NCI-H748 (cell line): ENCODE data around the gene CD2BP2.
A peak's percentile ranks its signal among the peaks of the same experiment; 100 is the strongest.

Source experiments
- DNase-seq: peaks from one replicate; lab custom pipeline; 2025; ENCODE audit not compliant: unreplicated experiment; lab: John Stamatoyannopoulos, UW

The CD2BP2 gene

DNA sequence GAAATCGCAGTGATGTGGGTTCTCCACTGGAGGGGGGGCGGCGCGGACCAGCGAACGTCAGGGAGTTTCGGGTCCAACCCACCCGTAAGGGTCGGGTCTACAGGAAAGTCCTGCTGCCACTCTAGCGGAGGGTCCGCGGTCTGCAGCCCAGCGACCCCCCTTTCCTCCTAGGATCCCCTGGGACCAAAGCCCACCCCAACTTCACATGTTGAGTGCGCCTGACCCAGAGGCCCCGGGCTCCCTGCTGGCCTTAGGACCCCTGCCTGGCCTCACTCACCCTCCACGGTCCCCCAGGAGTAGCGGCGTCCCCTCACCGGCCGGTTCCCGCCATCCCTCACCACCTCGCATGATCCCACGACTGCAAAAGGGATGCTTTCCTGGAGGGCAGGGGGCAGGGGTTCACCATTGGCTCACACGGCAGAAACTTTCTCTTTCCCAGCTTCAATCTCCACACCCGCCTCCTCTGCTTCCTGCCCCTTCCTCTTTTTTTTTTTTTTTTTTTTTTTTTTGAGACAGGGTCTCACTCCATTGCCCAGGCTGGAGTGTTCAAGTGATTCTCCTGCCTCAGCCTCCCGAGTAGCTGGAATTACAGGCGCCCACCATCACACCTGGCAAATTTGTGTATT lies 24.2 kb upstream of the CD2BP2 start:
- no peak for DNase-seq

DNA sequence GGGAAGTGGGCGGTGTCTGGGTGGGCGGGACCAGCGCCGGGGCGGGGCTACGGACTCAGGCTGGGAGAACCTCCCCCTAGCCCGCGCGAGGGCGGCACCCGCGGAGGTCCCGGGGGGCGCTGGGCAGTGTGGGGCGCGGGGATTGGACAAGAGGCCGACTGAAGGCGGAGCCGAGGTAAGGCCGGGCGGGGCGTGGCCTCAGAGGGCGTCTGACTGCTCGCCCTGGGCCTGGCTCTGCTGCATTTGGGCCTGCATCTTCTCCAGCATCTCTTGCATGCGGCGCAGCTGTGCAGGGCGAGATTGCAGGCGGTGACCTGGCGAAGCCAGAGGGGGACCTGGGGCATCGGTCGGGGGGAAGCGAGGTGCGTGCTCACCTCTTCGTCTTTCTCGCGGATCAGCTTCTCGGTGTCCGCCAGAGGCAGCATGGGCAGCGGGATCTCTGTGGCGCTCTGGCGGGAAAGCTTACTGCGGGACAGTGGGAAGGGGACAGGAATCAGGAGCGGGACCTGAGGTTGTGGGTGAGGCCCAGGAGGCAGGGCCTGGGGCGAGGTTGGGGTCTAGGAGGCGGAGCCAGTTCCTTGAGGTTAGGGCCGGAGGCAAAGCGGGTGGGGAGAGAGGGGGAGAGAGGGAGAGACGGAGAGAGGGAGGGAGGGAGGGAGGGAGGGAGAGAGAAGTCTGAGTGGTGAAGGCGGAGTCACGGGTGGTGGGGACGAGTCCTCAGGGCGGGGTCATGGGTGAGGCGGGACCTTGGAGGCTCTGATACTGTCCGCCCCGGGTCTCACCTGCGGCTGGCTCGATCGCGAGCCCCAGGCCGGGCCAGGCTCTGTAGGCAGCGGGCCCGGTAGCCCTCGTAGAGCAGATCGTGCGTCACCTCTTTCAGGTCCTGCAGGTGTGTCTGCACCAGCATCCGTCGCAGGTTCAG lies 23.4 kb upstream of the CD2BP2 start:
- DNase-seq, result peak; percentile 96

DNA sequence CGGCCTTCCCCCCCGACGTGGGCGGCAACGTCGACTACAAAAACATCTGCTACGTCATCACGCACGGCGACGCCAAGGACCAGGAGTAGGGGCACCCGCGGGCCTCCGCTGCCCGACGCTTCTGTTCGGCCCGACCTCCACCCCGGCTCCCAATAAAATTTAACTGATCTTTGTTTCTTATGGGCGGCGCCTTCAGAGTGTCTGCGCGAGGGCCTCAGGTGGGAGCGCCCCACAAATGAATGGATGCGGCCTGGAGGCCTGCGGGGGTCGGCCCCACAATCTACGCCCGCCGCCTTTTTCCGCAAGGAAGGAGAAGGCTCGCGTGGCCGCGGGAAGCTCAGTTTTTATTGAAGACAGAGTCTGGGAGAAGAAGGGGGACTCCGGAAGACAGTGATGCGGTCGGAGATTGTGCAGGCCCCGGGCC lies 22.7 kb upstream of the CD2BP2 start:
- peak; percentile 88 for DNase-seq

DNA sequence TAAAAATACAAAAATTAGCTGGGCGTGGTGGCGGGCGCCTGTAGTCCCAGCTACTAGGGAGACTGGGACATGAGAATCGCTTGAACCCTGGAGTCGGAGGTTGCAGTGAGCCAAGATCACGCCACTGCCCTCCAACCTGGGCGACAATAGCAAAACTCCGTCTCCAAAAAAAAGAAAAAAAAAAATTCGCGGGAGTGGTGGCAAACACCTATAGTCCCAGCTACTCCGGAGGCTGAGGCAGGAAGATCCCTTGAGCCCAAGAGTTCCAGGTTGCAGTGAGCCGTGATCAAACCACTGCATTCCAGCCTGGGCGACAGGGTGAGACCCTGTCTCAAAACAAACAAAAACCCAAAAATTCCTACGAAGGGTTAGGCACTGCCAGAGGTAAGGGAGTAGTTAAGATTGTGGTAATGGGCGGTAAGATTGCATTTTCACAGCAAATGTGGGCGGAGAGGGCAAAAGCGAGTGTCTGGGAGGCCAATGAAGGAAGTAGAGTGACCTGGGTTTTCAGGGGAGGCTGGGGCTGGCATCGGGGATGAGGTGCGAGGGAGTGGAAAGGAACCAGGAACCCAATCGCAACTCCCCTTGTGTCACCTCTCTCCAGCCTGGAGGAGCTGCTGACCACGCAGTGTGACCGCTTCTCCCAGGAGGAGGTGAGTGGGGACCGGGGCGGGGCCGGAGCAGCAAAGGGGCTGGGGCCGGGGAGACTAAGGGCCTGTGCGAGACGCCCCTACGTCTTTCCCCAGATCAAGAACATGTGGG lies 22.1 kb upstream of the CD2BP2 start:
- DNase-seq, result no peak

DNA sequence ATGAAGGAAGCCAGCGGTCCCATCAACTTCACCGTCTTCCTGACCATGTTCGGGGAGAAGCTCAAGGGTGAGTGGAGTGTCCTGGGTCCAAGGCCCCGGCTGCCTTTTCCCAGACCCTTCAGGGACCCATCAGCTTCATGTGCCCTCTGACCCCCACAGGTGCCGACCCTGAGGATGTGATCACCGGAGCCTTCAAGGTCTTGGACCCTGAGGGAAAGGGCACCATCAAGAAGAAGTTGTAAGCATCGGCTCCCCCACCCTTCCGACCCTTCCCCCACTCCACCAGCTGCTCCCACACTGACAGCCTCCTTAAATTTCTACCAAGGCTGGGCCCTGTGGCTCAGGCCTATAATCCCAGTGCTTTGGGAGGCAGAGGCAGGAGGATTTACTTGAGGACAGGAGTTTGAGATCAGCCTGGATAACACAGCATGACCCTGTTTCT lies 21.4 kb upstream of the CD2BP2 start:
- DNase-seq, result no peak

DNA sequence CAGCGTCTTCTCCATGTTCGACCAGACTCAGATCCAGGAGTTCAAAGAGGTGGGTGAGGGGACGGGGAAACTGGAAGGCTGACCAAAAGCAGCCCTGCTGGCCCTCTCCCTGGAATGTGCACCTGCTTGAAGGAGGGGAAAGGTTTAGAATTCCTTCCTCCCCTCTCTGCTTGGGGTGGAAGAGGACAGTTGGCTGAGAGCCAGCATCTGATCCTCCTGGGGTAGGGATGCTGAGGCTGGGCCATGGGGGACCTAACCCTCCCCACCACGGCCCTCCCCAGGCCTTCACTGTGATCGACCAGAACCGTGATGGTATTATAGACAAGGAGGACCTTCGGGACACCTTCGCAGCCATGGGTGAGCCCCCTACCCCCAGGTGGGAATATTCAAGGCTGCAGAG lies 20.8 kb upstream of the CD2BP2 start:
- DNase-seq, result no peak

DNA sequence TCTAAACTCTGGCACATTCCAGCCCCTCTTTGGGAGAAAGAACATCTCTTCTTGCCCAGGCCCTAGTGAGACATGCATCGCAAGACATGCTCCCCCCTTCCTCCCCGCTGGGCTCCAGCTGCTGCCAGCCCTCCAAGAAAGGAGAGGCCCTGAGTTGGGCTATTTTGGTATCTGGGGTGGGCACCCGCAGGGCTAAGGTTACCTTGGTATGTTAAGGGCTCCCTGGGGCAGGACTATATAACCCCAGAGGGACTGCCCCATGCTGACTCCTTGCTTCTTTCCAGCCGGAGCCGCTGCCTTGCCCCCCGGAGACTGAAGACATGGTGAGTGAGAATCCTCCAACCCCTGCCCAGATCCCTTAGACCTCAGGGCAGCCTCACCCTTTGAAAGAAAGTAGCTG lies 19.4 kb upstream of the CD2BP2 start, which contains the start of gene MYL11:
Gene MYL11, plus strand, starts transcription at position 265 of the 400 bp plus-strand sequence. Its CDS starts 56 bp downstream, at position 321.
- no peak for DNase-seq

DNA sequence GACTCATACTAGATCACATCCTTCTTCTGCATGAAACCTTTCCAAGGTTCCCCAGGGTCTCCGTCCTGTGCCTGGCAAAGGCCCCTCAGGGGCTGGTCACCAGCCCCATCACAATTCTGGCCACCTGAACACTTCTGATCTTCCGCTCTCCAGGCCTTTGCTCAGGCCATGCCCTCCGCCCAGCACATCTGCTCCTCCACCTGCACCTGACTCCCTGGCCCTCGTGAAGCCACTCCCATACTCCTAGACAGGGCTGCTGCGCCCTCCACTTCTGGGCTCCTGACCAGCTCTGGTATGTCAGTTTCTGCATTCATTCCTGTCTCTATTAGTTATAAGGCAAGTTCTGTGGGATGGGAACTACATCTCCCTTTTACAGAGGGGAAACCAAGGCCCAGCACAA lies 17.6 kb upstream of the CD2BP2 start:
- no peak for DNase-seq

DNA sequence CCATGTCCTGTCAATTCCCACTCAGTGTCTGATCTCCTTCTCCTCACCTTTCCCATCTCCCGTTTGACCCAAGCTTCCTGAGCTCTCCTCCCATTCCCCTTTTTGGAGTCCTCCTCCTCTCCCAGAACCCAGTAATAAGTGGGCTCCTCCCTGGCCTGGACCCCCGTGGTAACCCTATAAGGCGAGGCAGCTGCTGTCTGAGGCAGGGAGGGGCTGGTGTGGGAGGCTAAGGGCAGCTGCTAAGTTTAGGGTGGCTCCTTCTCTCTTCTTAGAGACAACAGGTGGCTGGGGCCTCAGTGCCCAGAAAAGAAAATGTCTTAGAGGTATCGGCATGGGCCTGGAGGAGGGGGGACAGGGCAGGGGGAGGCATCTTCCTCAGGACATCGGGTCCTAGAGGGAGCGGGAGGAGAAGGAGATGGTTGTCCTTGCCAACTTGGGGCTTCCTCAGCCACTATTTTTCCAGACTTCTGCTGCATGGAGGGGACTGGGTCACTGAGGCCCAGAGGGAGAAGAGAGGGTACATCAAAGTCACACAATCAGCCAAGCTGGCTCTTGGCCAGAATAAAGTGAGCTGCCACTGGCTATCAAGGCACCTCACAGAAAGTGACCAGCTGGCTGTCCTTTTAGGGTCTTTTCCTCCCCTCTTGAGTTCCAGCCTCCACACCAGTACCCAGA lies 17.1 kb upstream of the CD2BP2 start:
- no peak for DNase-seq

DNA sequence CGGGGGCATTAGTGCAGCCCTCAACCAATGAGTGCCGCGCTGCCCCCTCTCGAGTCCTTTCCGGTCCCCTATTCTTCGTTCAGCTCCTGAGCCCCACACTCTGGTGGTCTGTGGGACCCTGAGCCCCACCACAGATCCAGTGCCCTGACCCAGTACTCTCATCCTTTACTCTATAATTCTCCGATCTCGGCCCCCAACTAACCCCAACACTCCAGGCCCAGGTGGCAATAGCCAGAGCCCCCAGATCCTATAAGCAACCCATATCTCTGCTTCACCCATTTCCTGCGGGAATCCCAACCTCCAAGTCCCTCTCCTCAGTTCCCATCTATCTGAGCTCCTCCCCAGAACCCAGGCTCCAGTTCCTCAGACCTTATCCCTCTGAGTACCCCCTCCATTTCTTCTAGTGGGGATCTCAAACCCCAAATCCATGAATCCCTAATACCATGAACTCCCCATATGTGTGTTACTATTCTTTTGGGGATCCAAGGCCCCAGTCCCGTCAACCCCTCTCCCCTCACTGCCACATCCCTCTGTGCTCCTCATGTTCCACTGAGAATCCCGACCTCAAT lies 16.2 kb upstream of the CD2BP2 start:
- DNase-seq, result no peak

DNA sequence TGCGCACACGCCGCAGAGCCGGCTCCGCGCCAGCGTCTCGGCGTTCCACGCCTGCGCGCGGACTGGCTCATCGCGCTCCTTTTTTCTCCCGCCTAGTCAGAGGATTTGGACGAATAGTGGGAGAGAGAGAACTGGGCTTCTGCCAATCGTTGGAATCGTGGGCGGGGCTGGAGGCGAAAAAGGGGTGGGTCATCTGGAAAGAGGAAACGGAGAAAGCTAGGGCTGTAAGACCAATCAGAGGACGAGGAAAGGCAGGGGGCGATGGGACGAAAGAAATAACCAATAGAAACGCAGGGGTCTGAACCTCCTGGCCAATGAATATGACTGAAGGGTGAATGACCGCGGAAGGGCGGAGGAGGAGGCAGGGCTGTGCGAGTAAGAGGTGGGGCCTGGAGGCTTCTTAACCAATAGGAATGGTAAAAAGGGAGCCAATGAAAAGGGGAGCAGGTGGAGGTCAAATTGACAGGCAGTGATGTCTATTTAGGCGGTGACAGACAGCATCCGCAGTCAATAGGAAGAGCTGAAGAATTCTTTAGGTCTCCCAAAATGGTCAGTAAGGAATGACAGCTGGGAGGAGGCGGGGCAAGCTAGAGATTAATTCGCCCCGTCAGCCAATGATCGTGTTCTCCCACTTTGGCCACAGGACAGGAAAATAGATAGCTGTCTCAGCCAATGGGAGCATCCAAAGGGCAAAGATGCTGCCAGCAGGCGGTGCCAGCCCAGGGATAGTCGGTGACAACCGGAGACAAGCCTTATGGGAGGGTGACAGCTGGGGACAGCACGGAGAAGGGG lies 15.5 kb upstream of the CD2BP2 start, which contains the start of gene TBC1D10B:
Gene TBC1D10B, minus strand, starts transcription at position 39 of the 792 bp plus-strand sequence. CDS start 311 bp downstream, outside the sequence.
- peak; percentile 99 for DNase-seq

DNA sequence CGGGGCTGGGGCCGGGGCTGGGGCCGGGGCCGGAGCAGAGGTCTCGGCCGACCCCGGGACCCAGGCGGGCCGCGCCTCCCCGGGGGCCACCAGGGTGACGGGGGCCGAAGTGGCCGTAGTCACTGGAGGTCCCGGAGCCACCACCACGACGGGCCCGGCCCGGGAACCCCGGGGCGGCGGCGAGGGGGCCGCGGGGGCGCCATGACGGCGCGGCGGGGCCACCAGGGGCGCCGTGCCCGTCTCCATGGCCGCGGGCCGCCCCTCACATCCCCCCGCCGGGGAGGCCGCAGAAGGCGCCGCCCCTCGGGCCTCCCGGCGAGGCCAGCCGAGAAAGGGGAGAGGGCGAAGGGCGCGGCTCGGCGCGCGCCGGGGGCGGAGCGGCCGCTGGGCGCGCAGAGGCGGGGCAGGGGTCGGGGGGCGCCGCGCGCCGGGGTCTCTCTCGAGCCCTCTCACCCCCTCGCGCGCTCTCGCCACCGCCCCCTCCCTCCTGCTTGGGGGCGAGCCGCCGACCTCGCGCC lies 14.9 kb upstream of the CD2BP2 start:
- DNase-seq, result no peak

DNA sequence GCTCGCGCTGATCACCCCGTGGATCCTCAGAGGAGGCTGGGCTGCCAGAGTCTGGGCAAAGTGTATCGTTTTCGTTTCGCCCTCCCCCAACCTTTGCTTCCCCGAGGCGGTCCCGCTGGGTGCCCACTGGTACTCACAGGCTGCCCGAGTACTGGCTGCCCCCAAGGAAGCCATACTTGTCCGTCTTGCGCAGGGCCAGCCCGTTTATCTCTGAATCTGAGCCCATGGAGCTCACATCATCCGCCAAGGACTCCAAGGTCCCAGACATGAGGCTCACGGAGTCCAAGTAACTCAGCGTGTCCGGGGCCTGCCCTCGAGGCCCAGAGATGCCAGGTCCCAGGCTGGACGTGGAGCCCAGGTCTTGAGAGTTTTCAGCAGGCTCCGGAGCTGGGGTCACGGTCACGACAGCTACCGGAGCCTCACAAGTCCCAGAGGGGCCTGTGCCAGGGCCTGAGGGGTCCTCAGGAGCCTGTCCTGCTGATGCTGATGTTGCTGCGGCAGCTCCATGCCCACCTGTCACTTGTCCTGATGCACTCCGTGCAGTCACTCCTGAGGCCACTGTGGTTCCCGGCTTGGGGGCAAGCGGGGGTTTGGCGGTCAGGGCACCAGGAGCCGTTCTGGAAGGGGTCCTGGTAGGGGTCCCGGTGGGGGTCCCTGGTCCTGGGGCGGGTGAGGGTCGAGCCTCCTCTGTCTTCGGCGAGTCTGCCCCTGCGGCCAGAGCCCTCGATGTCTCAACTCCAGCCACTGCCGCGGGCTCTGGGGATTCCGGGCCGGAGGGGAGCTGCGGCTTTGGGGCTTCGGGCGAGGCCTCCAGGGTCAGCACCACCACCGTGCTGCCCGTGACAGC lies 14.2 kb upstream of the CD2BP2 start:
- no peak for DNase-seq

DNA sequence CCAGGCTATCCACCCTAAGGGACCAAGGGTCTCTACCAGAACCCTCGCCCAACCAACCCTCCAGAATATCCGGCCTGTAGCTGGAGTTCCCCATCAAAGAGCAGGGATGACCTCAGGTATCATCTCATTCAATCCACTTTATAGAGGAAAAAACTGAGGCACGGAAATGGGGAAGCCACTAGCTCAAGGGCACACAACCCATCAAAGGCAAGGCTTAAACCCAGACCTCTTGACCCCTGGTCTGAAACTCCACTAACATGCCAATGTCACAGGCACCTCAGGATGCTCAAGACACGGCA lies 13.6 kb upstream of the CD2BP2 start:
- DNase-seq, result no peak

DNA sequence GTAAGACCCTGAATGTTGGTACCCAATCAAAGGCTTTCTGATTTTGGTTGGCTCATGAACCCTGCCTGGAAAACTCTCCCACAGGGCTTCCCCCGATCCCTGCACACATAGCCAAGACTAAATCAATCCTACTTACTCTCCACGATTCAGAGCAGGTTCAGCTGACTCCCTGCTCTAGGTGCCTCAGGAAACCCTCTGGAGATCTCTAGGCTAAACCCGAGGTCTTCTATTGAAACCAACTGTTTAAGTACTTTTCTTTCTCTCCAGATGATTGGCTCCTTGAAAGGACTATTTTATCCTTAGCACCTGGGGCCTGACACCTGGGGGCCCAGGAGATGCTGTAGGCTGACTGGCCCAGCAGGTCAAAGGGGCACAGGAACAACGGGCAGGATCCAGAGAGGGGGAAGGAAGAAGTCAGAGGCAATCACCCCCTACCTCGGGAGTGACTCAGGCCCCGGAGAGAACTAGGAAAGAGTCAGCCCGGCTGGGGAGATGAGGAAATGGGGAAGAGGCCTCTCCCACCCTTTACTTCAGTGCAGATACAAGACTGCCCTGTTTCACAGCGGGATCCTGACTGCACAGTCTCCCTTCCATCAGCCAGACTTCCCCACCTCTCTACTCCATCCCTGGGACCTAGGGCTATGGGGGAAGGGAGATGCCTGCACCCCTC lies 13.1 kb upstream of the CD2BP2 start:
- DNase-seq, result no peak

DNA sequence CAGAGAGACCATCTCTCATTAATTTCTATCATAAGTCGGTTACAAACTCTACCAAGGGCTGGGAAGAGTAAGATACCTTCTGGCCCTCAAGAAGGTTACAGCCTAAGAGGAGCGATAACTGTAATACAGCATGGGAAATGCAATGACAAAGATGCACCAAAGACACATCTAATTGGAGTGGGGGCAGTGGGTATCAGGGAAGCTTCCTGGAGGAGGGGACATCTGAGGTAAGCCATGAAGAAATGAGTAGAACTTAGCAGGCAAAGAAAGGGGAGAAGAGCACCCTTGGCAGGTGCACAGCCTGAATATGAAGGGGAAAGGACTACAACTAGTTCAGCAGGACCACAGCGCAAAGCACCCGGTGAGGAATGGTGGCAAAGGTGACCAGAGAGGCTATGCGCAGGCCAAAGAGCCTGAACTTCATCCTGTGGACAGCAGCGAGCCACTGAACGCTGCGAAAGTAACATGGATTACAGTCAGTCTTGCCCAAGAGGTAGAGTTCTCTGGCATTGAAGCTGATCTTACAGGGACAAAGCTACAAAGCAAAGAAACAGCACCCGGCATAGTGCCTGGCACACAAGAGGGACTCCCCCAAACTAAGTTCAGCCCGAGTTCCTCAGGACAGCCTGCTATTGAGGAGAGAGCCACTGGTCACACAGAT lies 12.4 kb upstream of the CD2BP2 start:
- DNase-seq, result no peak

DNA sequence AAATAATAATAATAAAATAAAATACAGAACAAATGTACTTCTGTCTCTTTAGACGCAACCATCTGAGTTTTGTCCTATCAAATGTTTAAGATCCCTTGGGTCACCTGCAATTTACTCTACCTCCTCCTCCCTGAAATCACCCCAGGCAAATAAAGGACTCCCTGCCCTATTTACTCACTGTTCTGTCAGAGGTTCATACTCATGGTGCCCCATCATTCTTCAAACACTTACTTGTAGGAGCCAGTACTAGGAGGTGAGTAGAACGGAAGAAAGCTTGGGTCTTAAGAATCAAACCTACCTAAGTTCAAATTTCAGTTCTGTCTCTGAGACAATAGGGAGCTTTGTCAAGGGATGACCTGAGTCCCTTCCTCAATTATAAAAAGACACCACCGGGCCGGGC lies 11.4 kb upstream of the CD2BP2 start:
- no peak for DNase-seq

DNA sequence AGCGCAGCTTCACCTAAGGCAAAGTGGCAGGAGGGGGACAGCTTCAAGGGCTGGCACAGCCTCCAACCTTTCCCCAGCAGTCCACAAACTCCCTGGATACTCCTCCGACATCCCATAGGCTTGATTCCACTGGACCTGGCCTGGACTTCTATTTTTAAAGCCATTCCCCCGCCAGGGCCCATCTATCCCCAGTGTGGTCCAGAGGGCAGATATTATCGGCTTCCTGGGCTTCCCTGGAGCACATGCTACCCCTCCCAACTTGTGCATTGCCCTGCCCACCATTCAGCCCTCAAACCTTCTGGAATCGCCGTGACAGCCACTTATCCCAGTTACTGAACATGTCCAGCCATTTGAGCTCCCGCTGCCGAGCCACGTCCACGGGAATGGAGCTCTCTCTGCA lies 10.1 kb upstream of the CD2BP2 start:
- DNase-seq, result no peak
